Measurements from ENCODE around the gene ARHGEF9.

DNA sequence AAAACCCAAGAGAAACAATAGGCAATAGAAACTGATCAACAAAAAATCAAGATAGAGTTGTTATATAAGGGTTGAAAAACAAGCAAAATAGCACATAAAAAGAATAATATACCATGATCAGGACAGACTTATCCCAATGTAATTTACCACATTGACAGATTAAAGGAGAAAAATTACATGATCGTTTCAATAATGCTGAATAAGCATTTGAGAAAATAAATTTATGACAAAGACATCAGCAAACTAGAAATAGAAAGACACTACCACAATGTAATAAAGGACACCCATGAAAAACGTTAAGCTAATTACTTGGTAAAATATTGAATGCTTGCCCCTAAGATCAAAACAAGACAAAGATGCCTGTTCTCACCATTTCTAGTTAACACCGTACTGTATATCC lies 105.6 kb downstream of the ARHGEF9 start:
- TF ChIP-seq, protein P1, sequence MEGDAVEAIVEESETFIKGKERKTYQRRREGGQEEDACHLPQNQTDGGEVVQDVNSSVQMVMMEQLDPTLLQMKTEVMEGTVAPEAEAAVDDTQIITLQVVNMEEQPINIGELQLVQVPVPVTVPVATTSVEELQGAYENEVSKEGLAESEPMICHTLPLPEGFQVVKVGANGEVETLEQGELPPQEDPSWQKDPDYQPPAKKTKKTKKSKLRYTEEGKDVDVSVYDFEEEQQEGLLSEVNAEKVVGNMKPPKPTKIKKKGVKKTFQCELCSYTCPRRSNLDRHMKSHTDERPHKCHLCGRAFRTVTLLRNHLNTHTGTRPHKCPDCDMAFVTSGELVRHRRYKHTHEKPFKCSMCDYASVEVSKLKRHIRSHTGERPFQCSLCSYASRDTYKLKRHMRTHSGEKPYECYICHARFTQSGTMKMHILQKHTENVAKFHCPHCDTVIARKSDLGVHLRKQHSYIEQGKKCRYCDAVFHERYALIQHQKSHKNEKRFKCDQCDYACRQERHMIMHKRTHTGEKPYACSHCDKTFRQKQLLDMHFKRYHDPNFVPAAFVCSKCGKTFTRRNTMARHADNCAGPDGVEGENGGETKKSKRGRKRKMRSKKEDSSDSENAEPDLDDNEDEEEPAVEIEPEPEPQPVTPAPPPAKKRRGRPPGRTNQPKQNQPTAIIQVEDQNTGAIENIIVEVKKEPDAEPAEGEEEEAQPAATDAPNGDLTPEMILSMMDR (IDR thresholded peaks at IDR 0.05; ENCODE audit: low read length), result no peak
- no peak for TF ChIP-seq EZH2 (IDR thresholded peaks at IDR 0.05; ENCODE audit: borderline replicate concordance, low read length)
